Astrocyte (in vitro differentiated cells and primary cell): Measurements from ENCODE around the gene KDM3B. TPM values are rescaled to one million over a fixed set of nuclear protein-coding genes. Genes with fewer than 3 reads are reported as not detected.
A peak's percentile ranks its signal among the peaks of the same experiment; 100 is the strongest.

Experiments used
- DNase-seq: peaks from one replicate; pipeline ENCODE4 v3.0.0-alpha.2; 2010; ENCODE audit warnings: low read depth
- FAIRE-seq: peaks from 2 replicates; lab custom pipeline; 2011; peaks lifted over from hg19 to GRCh38; lab: Jason Lieb, UNC
- H2AFZ ChIP-seq: 2 replicates; pipeline ENCODE4 v1.6.0; 2012; ENCODE audit warnings: low read depth, low read length, inconsistent platforms
- H3K27ac ChIP-seq: 2 replicates; pipeline ENCODE4 v1.5.1; 2011; ENCODE audit warnings: low read depth, low read length, inconsistent platforms
- H3K27me3 ChIP-seq: 2 replicates; pipeline ENCODE4 v1.6.0; 2011; ENCODE audit warnings: low read length, inconsistent platforms; ENCODE audit not compliant: insufficient read depth
- H3K36me3 ChIP-seq: 2 replicates; pipeline ENCODE4 v1.5.1; 2011; ENCODE audit warnings: low read length, inconsistent platforms; ENCODE audit not compliant: insufficient read depth
- H3K4me1 ChIP-seq: 2 replicates; pipeline ENCODE4 v1.5.1; 2011; ENCODE audit warnings: low read length, inconsistent platforms; ENCODE audit not compliant: insufficient read depth
- H3K4me2 ChIP-seq: 2 replicates; pipeline ENCODE4 v1.6.0; 2012; ENCODE audit warnings: low read length, inconsistent platforms
- H3K4me3 ChIP-seq: 2 replicates; pipeline ENCODE4 v1.5.1; 2011; ENCODE audit warnings: low read depth, mild to moderate bottlenecking, low read length, inconsistent platforms; ENCODE audit not compliant: insufficient read depth
- H3K79me2 ChIP-seq: 2 replicates; pipeline ENCODE4 v1.6.0; 2012; ENCODE audit warnings: mild to moderate bottlenecking, low read length, inconsistent platforms; ENCODE audit not compliant: insufficient read depth
- H3K9ac ChIP-seq: 2 replicates; pipeline ENCODE4 v1.6.0; 2012; ENCODE audit warnings: mild to moderate bottlenecking, low read length, inconsistent platforms
- H3K9me3 ChIP-seq: 2 replicates; pipeline ENCODE4 v1.5.1; 2012; ENCODE audit warnings: low read depth, mild to moderate bottlenecking, low read length, inconsistent platforms; ENCODE audit not compliant: insufficient read depth
- H4K20me1 ChIP-seq: 2 replicates; pipeline ENCODE4 v1.6.0; 2012; ENCODE audit warnings: low read length, inconsistent platforms; ENCODE audit not compliant: insufficient read depth
- H3K27ac Mint-ChIP-seq: one replicate; pipeline ENCODE4 v1.8.0; 2021; ENCODE audit warnings: mild to moderate bottlenecking, mixed read lengths; ENCODE audit not compliant: unreplicated experiment
- H3K27me3 Mint-ChIP-seq: one replicate; pipeline ENCODE4 v1.8.0; 2021; ENCODE audit warnings: low read depth, mixed read lengths; ENCODE audit not compliant: unreplicated experiment
- H3K36me3 Mint-ChIP-seq: one replicate; pipeline ENCODE4 v1.8.0; 2021; ENCODE audit warnings: low read depth, mixed read lengths; ENCODE audit not compliant: unreplicated experiment
- H3K4me1 Mint-ChIP-seq: one replicate; pipeline ENCODE4 v1.8.0; 2021; ENCODE audit warnings: low read depth, mixed read lengths; ENCODE audit not compliant: unreplicated experiment
- H3K4me3 Mint-ChIP-seq: one replicate; pipeline ENCODE4 v1.8.0; 2021; ENCODE audit warnings: mild to moderate bottlenecking, moderate library complexity, mixed read lengths; ENCODE audit not compliant: unreplicated experiment
- H3K9me3 Mint-ChIP-seq: one replicate; pipeline ENCODE4 v1.8.0; 2021; ENCODE audit warnings: mild to moderate bottlenecking, mixed read lengths; ENCODE audit not compliant: unreplicated experiment
- EZH2 ChIP-seq: IDR thresholded peaks from 2 replicates; pipeline ENCODE4 v1.6.1; 2012; ENCODE audit warnings: mild to moderate bottlenecking, low read length, inconsistent platforms; ENCODE audit not compliant: insufficient read depth
- total RNA-seq: library from RNA; stranded (reverse); gene quantifications from 2 replicates; pipeline ENCODE4 v1.2.1, GENCODE V29; 2021
- TF ChIP-seq, protein P1 (sequence below): IDR thresholded peaks from 2 replicates; pipeline ENCODE4 v1.5.1; 2011; ENCODE audit warnings: low read depth, mild to moderate bottlenecking, inconsistent platforms, low read length, moderate library complexity; ENCODE audit not compliant: insufficient read depth

Gene KDM3B
- total RNA-seq, 1 donor from 2014 or later: 48.6 TPM

- peaks cover 21% of the 10 kb centered on the region for H3K4me1 ChIP-seq
- H3K4me3 ChIP-seq: peak overlapping the region; percentile 94
- H3K9me3 ChIP-seq: no peaks in the 10 kb centered on the region
- no peak overlapping the region for H3K9ac ChIP-seq
- Mint-ChIP-seq H3K27ac (peak overlapping the region; percentile 14), H3K9me3 (peaks cover 3% of the 10 kb centered on the region), H3K4me1 (peaks cover 5% of the 10 kb centered on the region), H3K4me3 (peak overlapping the region; percentile 85), H3K27me3 (peaks cover 14% of the 10 kb centered on the region), H3K36me3 (peaks cover 26% of the 10 kb centered on the region)
- FAIRE-seq (no peak), DNase-seq (peak; percentile 61)
- peaks cover 23% of the 10 kb centered on the region for H3K36me3 ChIP-seq
- no peak overlapping the region for H2AFZ ChIP-seq
- peaks cover 56% of the 10 kb centered on the region for H4K20me1 ChIP-seq
- no peaks in the 10 kb centered on the region for H3K27me3 ChIP-seq
- peak overlapping the region; percentile 97 for H3K4me2 ChIP-seq
- peaks cover 31% of the 10 kb centered on the region for H3K79me2 ChIP-seq
- H3K27ac ChIP-seq: no peak overlapping the region
- TF ChIP-seq, protein P1, sequence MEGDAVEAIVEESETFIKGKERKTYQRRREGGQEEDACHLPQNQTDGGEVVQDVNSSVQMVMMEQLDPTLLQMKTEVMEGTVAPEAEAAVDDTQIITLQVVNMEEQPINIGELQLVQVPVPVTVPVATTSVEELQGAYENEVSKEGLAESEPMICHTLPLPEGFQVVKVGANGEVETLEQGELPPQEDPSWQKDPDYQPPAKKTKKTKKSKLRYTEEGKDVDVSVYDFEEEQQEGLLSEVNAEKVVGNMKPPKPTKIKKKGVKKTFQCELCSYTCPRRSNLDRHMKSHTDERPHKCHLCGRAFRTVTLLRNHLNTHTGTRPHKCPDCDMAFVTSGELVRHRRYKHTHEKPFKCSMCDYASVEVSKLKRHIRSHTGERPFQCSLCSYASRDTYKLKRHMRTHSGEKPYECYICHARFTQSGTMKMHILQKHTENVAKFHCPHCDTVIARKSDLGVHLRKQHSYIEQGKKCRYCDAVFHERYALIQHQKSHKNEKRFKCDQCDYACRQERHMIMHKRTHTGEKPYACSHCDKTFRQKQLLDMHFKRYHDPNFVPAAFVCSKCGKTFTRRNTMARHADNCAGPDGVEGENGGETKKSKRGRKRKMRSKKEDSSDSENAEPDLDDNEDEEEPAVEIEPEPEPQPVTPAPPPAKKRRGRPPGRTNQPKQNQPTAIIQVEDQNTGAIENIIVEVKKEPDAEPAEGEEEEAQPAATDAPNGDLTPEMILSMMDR: no peak
- no peak for TF ChIP-seq EZH2
Measured at GRCh38 chr5:138468966-138469539, 116.6 kb downstream of the KDM3B start.

DNA sequence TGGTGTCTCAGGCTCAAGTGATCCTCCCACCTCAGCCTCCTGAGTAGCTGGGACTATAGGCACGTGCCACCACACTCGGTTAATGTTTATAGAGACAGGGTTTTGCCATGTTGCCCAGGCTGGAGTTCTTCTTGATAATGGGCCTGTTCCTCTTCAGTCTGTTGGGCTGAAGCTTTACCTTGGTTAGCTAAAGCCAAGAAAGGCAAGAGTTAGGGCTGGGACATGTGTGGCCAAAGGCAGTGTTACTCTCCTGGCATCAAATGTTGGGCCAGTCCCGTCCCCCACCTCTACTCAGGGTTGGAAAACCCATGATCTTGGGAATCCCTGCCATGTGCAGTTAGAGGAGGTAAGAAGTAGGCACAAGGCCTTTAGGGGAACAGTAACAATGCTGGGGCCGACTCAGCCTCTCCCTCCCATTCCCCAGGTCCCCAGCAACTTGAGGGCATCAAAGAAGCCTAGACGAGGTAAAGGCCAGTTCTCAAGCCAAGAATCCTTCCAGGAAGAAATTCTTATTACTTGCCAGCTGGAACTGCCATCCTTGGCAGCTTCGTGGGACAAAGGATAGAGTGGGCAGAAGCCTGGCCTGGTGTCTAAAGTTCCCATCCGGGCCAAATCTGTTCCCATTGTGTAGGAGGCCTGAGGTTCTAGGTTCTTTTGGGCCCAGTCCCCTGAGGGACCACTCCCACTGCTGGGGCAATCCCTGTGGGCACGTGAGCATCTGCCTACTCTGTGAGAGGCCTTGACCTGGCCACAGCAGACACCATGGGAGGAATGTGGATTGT, 117.2 kb downstream of the KDM3B start:
- H3K4me3 Mint-ChIP-seq: peak overlapping the region; percentile 62
- FAIRE-seq: no peak
- H3K27ac Mint-ChIP-seq: peak overlapping the region; percentile 18
- peak; percentile 91 for DNase-seq
- Histone ChIP-seq H2AFZ (no peak overlapping the region), H3K27me3 (no peaks in the 10 kb centered on the region), H3K27ac (no peak overlapping the region), H4K20me1 (peaks cover 56% of the 10 kb centered on the region), H3K79me2 (peaks cover 31% of the 10 kb centered on the region), H3K4me2 (peak overlapping the region; percentile 97), H3K4me1 (peaks cover 16% of the 10 kb centered on the region), H3K36me3 (peaks cover 23% of the 10 kb centered on the region), H3K9me3 (no peaks in the 10 kb centered on the region), H3K9ac (no peak overlapping the region), H3K4me3 (no peak overlapping the region)
- peaks cover 14% of the 10 kb centered on the region for H3K27me3 Mint-ChIP-seq
- H3K36me3 Mint-ChIP-seq: peaks cover 26% of the 10 kb centered on the region
- peaks cover 5% of the 10 kb centered on the region for H3K4me1 Mint-ChIP-seq
- peaks cover 3% of the 10 kb centered on the region for H3K9me3 Mint-ChIP-seq
- TF ChIP-seq, protein P1: no peak
- no peak for TF ChIP-seq EZH2
